ENCODE results near the gene BAG5.

BAG5 gene

DNA sequence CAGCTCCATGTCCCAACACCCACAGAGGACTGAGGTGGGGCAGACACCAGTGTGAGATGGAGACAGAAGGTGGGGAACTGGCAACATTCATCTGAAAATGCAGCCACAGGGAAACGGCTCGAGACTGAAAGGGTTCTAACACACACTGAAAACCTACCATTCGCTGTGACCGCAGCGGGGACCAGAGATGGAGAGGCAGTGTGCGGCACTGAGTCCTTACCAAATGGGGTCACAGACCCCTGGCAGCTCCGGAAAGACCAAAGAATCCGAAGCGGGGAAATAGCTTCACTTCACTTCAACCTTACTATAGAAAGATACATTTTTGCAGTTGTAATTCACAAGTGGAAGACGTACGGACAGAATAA is 9.6 kb downstream of the BAG5 start:
- Mint-ChIP-seq H3K27ac (no peak overlapping the region), H3K36me3 (peaks cover 9% of the 10 kb centered on the region), H3K9me3 (no peaks in the 10 kb centered on the region), H3K27me3 (no peaks in the 10 kb centered on the region), H3K4me3 (no peak overlapping the region), H3K4me1 (peaks cover 25% of the 10 kb centered on the region)
- no peak for ATAC-seq

DNA sequence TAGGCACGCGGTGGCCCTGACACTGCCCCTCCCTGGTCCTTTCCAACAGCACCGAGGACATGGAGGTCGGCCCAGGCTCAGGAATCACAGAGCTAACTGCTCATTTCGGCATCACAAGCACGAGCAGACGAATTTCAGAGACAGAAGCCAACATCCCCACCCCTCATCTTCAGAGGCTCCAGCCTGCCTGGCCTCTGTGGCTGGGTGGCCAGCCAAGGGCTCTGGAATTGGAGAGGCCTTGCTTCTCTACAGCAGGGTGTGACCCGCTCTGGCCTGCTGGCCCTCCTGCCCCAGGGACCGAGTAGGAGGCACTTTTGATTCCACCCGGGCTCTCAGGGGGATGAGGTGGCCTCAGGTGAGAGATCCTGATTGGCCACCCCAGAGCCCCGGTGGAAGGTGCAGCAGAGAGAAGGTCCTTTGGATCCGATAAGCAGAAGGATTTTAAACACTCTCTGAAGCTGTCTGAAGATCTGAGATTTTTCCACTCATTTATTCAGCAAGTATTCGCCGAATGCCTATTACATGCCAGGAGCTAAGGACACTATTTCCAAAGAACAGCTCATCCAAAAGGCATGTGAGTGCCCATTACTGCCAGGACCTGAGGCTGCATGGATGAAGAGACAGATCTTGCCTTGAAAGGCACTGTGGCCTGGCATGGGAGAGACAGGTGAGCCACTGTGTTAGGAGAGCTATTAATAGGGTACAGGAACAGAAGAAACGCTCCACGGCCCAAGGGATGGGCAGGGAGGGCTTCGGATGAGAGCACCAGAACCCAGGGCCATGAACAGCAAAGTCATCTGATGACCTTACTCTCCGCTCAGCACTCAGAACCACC is 10.2 kb downstream of the BAG5 start:
- peaks cover 25% of the 10 kb centered on the region for H3K4me1 Mint-ChIP-seq
- no peak for ATAC-seq
- H3K9me3 Mint-ChIP-seq, result no peaks in the 10 kb centered on the region
- no peak overlapping the region for H3K4me3 Mint-ChIP-seq
- H3K27me3 Mint-ChIP-seq, result no peaks in the 10 kb centered on the region
- H3K36me3 Mint-ChIP-seq, result peaks cover 9% of the 10 kb centered on the region
- H3K27ac Mint-ChIP-seq, result no peak overlapping the region

GRCh38 chr14:103551338-103551762 is 11.1 kb downstream of the BAG5 start:
- ATAC-seq, result no peak
- no peaks in the 10 kb centered on the region for H3K27me3 Mint-ChIP-seq
- no peak overlapping the region for H3K27ac Mint-ChIP-seq
- no peak overlapping the region for H3K4me3 Mint-ChIP-seq
- H3K9me3 Mint-ChIP-seq, result no peaks in the 10 kb centered on the region
- peaks cover 9% of the 10 kb centered on the region for H3K36me3 Mint-ChIP-seq
- peaks cover 31% of the 10 kb centered on the region for H3K4me1 Mint-ChIP-seq

DNA sequence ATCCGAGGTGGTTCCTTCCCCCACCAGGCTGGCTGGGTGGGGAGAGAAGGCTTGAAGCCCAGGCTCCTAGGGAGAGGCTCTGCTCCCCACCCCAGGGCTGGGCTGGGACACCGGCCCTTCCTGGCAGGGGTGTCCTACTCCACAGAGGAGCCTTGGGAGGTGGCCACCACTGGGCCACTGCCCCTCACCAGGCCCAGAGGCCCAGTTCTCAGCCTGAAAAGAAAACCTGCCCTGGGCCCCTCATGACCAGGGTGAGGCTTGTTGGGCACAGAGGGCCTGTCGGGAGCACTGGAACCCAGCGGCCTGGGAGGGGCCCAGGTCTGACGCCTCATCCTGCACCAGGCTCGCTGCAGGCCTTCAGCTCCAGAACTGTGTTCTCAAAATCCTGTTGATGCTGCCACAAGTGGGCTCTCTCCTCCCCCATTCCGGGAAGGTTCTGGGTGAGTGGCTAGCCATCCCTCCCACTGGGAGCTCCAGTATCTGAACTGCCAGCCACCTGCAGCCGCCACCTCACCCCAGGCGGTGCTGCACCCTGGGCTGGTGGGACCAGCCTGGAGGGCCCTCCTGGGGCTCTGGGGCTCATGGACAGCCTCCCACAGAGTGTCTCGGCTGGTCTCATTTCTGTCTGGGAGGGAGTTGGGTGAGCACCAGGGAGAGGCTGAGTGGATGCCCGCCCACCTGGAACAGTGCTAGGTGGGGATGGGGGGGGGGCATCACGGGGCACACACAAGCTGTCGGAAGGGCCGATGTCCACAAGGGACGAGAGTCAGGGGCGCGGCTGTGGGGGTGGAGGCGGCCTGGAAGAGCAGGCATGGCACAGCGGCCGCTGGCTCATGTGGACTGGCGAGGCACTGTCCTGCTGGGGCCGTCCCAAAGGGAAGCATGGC is 11.8 kb downstream of the BAG5 start:
- H3K36me3 Mint-ChIP-seq, result peaks cover 9% of the 10 kb centered on the region

GRCh38 chr14:103549361-103550311 is 12.8 kb downstream of the BAG5 start:
- Mint-ChIP-seq H3K27ac (no peak overlapping the region), H3K27me3 (no peaks in the 10 kb centered on the region), H3K9me3 (no peaks in the 10 kb centered on the region), H3K36me3 (peaks cover 9% of the 10 kb centered on the region), H3K4me3 (no peak overlapping the region), H3K4me1 (peaks cover 25% of the 10 kb centered on the region)
- no peak for ATAC-seq

More for the DNA sequence above, 11.8 kb downstream of the BAG5 start:
- ATAC-seq, result no peak
- Mint-ChIP-seq H3K9me3 (no peaks in the 10 kb centered on the region), H3K27me3 (no peaks in the 10 kb centered on the region), H3K27ac (no peak overlapping the region), H3K4me1 (peaks cover 30% of the 10 kb centered on the region), H3K4me3 (no peak overlapping the region)

DNA sequence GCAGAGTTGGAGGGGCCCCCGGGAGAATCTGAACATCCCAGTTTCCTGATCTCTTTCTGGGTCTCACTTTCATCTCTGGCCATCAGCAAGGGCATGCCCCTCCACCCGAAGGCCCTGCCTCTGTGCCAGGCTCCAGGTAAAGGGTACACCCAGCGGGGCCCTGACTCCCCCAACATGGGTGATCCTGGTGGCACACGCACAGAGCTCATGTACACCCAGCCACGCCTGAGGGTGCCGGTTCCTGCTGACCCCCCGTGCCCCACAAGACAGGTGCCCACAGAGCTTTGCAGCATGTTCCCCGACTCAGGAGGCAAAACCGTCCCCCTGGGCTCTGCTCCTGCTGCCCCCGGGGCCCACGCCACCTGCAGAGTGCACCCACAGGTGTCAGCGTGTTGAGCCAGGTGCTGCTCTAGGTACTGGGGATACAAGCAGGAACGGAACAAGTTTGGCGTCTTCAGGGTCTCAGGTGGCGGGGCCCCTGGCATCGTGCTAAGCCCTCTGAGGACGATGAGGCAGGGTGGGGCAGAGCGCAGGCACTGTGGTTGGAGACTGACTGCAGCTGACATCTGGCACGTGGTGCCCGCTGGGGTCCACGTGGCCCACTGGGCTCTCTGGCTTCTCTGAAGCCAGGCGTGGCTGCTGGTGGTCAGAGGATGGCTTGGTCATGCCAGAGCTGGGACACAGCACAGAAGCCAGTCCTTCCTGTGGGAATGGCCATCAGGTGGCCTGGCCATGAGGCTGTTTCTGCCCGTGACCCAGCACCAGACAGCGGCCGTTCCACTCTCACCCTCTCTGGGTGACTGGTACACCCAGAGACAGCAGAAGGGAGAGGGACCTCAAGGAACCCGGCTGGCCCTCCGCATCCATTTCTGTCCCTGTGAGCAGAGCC is 13.8 kb downstream of the BAG5 start:
- H3K9me3 Mint-ChIP-seq, result no peaks in the 10 kb centered on the region
- H3K36me3 Mint-ChIP-seq, result peaks cover 9% of the 10 kb centered on the region
- H3K4me3 Mint-ChIP-seq, result no peak overlapping the region
- no peak overlapping the region for H3K27ac Mint-ChIP-seq
- no peak for ATAC-seq
- H3K27me3 Mint-ChIP-seq, result no peaks in the 10 kb centered on the region
- H3K4me1 Mint-ChIP-seq, result peaks cover 25% of the 10 kb centered on the region

GRCh38 chr14:103547941-103548462 is 14.5 kb downstream of the BAG5 start:
- Mint-ChIP-seq H3K36me3 (peaks cover 9% of the 10 kb centered on the region), H3K27me3 (no peaks in the 10 kb centered on the region), H3K4me1 (peaks cover 25% of the 10 kb centered on the region), H3K27ac (no peak overlapping the region), H3K9me3 (no peaks in the 10 kb centered on the region), H3K4me3 (no peak overlapping the region)
- ATAC-seq, result no peak

- H3K27me3 Mint-ChIP-seq, result no peaks in the 10 kb centered on the region
- ATAC-seq, result no peak
- peaks cover 25% of the 10 kb centered on the region for H3K4me1 Mint-ChIP-seq
- peaks cover 4% of the 10 kb centered on the region for H3K36me3 Mint-ChIP-seq
- no peak overlapping the region for H3K27ac Mint-ChIP-seq
- no peaks in the 10 kb centered on the region for H3K9me3 Mint-ChIP-seq
- no peak overlapping the region for H3K4me3 Mint-ChIP-seq
Measured at GRCh38 chr14:103547455-103547940, 15.0 kb downstream of the BAG5 start.

GRCh38 chr14:103546652-103547454 is 15.6 kb downstream of the BAG5 start:
- Mint-ChIP-seq H3K4me1 (peaks cover 24% of the 10 kb centered on the region), H3K9me3 (no peaks in the 10 kb centered on the region), H3K27me3 (peaks cover 6% of the 10 kb centered on the region), H3K27ac (no peak overlapping the region), H3K36me3 (no peaks in the 10 kb centered on the region), H3K4me3 (no peak overlapping the region)
- ATAC-seq, result peak; percentile 74

DNA sequence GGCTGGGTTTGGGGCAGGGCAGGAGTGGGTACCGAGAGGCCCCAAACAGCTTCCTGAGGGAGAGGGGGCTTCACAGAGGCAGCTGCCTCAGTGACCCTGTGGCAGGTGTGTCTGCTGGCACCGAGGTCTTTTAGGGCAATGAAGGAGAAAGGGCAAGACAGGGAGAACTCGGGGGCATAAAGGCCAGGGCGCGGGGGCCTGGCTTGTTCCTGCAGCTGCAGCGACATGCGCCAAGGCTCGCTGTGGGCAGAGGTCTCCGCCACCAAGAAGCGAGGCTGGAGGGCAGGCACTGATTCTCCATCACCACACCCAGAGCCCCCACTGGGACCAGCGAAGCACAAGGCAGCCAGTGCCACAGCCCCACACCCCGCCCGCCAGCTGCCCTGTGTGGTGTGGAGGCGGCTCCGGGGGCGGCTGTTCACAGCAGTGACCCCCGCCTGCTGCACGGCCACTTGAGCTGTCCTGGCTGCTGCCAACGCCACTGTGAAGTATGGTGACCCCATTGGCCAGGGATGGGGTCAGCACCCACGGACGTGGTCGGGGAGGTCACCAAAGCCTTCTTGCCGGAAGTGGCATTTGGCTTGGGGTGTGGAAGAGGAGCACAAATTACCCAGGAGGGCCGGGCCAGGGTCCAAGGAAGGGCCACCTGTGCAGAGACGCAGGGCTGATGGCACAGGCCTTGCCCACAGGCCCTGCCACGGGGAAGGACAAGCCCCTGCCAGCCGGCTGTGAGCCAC is 16.4 kb downstream of the BAG5 start:
- Mint-ChIP-seq H3K9me3 (no peaks in the 10 kb centered on the region), H3K27ac (no peak overlapping the region), H3K36me3 (no peaks in the 10 kb centered on the region), H3K4me3 (no peak overlapping the region), H3K4me1 (peaks cover 19% of the 10 kb centered on the region), H3K27me3 (peaks cover 12% of the 10 kb centered on the region)
- no peak for ATAC-seq

DNA sequence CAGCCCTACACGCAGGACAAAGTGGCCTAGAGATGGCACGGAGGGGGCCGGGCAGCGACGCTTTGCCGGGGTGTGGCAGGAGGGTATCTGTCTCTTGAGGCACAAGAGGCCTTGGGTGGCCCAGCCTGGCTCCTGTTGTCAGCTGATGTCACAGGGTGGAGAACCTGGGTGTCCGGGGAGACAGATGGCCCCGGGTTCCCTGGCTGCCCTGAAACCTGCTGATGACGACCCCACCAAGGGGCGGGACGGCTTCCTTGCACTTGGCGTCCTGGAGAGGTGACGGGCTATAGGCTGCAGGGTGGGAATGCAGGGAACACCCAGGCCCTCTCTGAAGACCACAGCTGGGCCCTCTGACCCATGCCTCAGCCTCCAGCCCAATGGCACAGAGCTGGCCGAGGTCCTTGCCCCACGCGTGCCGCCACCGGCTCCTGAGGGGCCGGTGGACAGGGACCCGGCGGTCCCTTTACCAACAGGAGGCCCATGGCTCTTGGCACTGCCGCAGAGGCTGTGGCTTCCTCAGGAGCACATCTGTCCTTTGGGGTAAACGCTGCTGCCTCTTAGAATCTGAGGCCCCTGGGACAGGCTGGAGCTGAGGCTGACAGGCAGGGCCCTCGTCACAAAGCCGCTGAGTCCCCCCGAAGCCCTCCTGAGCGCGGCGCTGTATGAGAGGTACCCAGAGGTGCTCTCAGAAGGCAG is 17.1 kb downstream of the BAG5 start:
- Mint-ChIP-seq H3K27me3 (peaks cover 12% of the 10 kb centered on the region), H3K4me1 (peaks cover 19% of the 10 kb centered on the region), H3K9me3 (no peaks in the 10 kb centered on the region), H3K36me3 (no peaks in the 10 kb centered on the region), H3K4me3 (no peak overlapping the region), H3K27ac (no peak overlapping the region)
- ATAC-seq, result no peak

Measured in stimulated activated memory B cell treated with anti-CD40 and anti-IgM and Interleukin-4, amounts not matched to agents 10 μg/mL and 1 μg/mL and 100 μg/mL, for 72 hours (primary cell).